CD4-positive, alpha-beta T cell treated with Interleukin-6 for 4 hours (primary cell): ENCODE data around the gene VPS26B.
"Not testable (repeated sequence)": the region's sequence is repeated elsewhere in the genome, so short reads cannot be mapped to it uniquely, and the experiment has no call there.

Experiments
- DNase-seq: peaks from one replicate; pipeline ENCODE4 v3.0.0-alpha.2; 2020; ENCODE audit warnings: mixed read lengths

VPS26B gene

DNA sequence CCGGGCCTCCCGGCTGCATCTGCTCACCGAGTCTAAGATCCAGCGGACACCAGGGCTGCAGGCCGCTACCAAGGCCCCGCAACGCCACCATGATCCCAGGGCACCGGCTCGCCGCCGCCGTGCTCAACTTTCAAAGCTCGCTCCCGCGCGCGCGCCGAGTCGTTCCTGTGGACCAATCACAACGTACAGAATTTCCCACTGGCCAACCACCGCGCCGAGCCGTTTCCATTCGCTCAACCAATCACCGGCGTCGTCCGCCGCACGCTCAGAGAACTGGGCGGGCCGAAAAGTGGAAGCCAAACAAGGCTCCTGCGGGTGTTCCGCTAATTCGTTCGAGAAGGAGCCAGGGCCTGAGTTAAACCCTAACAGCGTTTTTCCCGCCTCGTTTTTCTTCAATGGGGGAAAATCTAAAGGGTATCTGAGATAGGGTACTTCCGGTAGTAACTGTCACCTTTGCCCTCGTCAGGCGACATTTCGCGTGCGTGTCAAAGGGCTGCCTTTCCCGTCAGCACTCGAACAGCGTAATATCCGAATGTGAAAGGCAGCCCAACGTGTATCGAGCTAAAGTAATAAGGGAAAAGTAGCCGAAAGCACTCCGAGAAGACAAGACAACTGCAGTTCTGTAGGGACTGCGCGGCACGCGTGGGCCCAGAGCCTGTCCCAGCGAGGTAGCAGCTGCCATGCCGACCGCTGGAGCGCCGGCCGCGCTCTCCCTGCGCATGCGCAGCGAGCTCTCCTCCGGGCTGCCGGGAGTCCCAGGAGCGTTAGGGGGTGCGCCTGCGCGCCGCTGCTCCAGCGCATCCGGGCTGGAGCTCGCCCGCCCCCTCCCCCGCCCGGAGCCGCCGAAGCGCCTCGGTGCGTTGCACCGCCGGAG is at the start of gene VPS26B, which contains the start of gene NCAPD3:
TSS of gene VPS26B (plus strand) at position 836 of the 874 bp plus-strand sequence. CDS start 452 bp downstream, outside the sequence.
TSS of gene NCAPD3 (minus strand) at position 132 of the 874 bp plus-strand sequence. CDS start at position 91, 41 bp downstream.
- peak; percentile 96 for DNase-seq

DNA sequence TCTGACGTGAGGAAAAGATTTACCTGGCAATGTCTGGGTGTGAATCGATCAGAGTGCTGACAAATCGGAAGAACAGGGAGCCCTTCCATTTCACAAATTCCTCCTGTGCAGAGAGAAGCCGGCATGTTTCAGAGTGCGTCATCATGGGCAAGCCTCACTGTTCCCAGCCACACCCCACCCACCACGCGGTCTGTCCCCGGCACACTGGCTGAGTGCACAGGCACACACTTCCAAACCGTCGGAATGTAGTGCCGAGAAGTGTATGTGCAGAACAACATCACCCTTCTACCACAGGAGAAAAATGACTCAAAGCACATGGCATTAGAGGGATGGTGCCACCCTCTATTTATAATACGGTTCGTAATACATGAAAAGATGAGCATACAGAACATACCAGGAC is 48.2 kb upstream of the VPS26B start:
- no peak for DNase-seq

DNA sequence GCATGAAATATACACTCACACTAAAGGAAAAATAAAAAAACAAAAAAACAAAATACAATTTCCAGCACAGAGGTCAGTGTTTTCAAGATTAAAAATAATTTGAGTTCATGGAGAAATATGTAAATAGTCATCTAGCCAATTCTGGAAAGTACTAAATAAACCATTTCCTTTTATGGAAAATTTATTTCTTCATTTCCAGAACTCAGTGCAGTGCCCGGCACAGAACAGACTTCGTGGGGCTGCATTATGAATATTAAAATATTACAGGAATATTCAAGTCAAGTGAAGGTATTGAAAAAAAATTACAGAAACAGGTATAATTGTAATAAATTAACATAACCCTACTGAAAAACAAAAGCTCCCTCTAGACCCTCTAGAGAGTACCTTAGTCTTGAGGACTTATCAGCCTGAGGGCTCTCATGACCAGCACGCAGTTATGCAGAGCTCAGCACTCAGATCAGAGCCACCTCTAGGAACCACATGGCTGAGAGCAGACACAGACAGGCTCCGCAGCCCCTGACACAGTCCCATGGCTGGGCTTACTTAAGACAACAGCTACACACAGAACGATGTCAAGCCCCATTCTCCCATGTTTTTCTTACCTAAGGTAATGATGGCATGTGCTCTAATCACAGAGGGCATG is 46.3 kb upstream of the VPS26B start:
- DNase-seq: no peak

DNA sequence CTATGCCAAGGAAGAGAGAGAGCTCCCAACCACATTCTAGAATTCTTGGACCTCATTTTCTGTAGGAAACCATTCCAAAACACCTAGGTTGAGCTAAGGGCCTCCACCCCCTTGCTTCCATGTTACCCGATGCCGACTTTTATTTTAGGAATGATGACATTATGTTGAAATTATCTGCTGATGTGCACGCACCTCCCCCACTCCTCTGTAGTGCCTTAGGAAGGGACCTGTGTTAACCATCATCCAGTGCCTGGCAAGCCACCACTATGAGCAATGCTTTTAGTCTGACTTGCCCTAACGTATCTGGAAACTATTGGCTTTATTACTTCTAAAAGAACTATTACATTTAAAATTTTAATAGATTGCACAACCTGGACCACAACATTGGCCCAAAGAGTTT is 42.8 kb upstream of the VPS26B start:
- no peak for DNase-seq

DNA sequence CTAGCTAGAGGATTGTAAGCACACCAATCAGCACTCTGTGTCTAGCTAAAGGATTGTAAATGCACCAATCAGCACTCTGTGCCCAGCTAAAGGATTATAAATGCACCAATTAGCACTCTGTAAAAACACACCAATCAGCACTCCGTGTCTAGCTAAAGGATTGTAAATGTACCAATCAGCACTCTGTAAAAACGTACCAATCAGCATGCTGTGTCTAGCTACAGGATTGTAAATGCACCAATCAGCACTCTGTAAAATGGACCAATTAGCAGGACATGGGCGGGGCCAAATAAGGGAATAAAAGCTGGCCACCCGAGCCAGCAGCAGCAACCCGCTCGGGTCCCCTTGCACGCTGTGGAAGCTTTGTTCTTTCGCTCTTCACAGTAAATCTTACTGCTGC is 36.4 kb upstream of the VPS26B start:
- not testable (repeated sequence) for DNase-seq

DNA sequence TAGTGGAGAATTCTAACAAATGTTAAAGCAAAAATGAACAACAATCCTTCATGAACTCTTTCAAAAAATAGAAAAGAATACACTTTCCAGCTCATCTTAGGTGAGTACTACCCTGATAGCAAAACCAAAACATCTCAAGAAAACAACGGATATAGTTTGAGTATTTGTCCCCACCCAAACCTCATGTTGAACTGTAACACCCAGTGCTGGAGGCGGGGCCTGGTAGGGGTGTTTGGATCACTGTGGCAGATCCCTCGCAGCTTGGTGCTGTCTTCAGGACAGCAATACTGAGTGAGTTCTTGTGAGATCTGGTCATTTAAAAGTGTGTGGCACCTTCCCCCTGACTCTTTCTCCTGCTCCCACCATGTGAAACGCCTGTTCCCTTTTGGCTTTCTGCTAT is 27.7 kb upstream of the VPS26B start:
- DNase-seq: peak; percentile 22

DNA sequence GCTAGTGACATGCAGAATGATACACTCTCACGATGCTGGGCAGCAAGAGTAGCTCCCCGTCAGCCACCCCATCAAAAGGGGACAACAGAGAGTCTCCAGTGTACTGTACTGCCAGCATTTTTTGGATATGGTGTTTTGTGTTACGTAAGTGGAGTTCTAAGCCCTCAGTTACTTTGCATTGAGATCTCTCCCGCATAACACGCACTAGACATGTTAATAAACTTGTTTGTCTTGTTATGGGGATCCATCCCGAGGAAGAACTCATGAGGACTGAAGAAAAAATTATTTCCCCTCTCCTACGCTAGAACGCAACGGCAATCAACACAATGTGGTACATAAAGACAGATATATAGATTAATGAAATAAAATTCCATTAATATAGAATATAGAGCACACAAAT is 24.9 kb upstream of the VPS26B start:
- no peak for DNase-seq

DNA sequence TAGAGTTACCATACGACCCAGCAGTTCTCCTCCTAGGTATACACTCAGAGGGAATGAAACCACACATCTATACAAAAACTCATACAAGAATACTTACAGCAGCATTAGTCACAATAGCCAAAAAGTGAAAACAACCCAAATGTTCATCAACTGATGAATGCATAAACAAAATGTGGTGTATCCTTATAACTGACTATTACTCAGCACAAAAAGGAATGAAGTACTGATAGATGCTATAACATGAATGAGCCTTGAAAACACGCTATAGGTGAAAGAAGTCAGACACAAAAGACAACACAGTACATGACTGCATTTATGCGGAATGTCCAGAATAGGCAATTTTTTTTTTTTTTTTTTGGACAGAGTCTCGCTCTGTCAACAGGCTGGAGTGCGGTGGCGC is 23.8 kb upstream of the VPS26B start:
- DNase-seq: no peak

DNA sequence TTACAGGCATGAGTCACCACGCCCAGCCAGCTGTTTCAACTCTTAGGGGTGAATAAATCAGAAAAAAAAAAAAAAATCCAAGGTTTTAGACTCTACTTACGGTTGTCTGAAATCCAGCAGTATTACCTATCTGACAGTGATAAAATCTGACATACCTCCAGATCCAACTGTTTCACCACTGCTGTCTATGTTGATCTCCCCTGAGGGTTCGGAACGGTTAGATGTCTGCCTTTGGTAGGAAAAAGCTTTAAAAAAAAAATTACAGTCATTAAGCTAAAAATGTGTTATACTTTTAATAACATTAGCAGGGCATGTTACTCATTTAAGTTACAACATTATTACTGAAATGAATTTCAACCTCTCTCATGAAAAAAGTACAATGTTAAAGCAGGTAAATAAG is 21.8 kb upstream of the VPS26B start:
- DNase-seq: no peak

DNA sequence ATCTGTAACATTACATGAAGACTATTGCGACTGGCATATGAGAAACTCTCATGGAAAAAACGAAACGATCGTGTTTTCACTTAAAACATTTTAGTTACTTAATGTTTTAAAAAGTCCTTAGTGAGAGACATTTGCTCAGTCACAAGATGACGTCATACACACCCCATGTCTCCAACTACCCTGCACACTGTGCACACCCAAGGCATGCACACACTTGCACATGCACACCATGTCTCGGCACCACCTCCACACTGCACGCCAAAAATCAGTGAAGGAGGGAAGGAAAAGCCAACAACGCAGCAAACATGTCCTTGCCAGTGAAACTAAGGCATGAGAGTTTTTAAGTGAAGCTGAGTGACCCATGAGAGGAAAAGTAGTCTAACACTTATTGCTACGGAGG is 18.7 kb upstream of the VPS26B start:
- DNase-seq: no peak

DNA sequence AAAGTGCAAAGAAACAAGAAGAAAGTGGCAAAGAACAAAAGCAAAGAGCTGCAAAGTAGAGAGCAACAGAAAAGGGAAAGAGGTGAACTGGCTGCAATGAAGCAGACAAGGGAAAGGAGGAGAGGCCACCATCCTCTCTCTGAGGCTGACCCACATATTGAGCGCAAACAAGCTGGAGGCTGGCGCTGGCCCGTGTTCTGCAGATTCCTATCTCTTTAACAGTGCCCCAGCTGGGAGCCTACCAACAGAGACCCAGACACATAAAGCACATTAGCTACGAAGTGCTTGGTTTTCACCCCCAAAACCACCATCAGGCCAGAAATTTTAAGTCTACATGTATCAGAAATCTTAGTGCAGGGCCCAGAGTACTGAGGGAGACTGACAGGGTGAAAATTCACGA is 18.3 kb upstream of the VPS26B start:
- no peak for DNase-seq

DNA sequence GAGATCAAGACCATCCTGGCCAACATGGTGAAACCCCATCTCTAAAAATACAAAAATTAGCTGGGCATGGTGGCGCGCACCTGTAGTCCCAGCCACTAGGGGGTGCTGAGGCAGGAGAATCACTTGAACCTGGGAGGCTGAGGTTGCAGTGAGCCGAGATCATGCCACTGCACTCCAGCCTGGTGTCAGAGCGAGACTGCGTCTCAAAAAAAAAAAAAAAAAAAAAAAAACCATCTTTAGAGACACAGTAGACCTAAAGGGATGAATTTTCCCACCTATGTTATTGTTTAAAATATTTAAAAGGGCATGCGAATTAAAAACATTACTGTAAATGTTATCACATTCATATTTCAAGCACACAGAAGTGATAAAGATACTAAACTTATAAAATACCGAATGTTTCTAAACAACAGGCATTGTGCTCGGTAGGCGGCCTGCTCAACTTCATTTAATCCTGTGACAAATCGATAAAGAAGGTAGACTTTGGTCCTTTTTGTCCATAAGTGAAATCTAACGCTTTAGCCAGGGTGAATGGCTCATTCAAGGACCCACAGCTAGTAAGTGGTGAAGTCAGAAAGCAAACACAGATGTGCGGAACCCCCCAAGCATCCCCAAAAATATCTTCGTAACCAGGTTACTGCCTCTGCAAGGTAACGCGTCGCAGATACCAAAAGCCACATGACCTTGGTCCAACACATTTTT is 16.8 kb upstream of the VPS26B start:
- peak; percentile 69 for DNase-seq

DNA sequence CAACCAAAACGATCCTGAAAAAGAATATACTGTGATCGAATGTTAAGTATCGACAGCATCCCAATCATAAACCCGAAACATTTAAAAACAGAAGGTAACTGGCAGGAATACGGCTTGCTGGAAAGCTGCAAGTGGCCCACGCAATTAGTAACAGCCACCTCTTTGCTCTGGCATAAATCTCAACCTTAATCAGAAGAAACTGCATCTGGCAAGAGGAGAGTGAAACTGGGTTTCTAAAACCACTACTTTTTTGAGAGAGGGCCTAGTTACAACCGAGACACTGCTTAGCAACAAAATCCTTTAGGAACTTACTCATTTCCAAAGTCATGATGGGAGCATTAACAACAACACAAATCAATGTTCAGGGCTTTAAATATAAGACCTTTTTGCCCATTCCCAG is 8.6 kb upstream of the VPS26B start:
- no peak for DNase-seq

DNA sequence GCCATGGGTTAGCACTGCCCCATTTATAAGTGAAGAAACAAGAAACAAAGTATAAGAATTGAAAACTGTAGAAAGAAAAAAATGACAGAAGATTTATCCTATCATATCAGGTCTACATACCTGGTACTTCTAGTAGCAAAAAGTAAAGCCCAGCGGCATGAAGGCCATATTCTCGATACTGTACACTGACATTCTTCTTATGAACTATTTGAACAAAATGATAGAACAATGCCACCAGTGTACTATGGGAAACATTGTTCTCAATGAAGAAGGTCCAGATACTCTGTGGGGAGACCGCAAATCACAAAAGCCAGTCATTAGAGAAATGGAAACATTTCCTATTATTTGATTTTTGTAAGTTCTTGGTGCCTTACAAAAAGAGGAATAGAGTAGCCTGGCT is 7.7 kb upstream of the VPS26B start:
- DNase-seq: no peak

DNA sequence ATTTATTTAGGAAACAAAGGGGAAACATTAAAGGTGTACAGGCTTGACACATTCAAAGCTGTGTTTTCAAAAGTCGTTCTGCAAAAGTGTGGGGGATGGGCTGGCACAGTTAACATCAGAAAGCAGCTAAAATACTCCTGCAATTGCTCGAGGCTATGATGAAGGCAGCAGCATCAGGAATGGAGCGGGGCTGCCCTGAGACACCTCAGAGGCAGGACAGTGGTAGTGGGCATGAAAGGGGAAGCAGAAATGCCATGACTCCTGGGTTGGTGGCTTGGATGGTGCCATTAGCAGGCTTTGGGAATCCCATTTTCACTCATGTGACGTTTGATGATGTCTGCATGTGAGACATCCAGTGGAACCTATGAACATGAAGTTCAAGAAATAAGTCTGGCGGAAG is 1.4 kb upstream of the VPS26B start:
- no peak for DNase-seq

DNA sequence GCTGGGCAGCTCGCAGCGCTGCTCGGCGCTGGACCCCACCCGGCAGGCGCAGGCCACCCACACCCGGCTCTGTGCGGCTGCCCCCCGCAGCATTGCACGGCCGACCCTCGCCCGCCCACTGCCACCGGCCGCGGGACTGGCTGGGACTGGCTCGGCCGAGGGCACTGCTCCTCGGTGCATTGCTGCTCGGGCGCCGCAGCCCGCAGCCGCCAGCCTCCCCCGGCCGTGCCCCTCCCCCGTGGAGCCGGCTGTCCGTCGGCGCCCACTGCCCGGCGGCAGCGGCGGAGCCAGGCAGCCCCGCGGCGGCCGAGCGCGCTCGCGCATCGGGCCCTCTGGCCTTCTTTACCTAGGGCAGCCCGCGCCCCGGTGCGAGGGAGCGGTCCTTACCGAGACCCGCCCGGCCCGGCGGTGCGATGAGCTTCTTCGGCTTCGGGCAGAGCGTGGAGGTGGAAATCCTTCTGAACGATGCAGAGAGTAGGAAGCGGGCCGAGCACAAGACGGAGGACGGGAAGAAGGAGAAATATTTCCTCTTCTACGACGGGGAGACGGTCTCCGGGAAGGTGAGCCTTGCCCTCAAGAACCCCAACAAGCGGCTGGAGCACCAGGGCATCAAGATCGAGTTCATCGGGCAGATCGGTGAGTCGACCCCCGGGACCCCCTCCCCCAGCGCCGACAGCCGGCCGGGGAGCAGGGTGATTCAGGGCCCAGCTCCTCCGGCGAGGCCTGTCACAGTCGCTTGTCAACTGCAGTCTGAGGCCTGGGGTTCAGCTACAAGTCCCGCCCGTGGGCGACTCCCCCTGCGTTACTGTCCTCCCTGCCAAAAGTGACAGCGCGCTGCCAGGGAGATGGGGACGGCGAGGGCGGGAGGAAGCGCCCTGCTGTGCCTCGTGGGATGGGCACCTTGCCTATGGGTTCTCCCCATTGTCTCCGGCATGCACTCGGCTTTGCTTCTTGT is 516 bp downstream of the VPS26B start:
- DNase-seq: peak; percentile 62

DNA sequence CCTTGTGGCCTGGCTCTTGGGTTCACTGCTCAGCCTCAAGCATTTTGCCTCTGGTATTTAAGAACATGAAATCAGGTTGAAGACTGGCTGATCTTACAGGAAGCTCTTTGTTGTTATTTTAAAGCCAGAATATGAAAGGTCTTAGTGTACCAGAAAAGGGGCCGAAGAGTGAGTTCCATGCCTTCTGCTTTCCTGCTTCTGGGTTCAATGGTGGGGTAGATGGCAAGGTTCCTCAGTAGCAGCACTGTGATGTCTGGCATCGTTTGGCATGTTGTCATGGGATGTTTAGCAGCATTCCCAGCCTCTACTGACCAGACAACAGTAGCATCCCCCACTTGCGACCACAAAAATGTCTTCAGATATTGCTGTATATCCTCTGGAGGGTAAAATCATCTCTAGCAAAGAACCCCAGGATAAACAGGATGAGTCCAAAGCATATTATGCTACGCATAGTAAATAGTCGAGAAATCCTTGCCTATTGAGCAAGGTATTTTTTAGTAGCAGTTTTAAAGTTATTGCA is 2.4 kb downstream of the VPS26B start:
- no peak for DNase-seq

DNA sequence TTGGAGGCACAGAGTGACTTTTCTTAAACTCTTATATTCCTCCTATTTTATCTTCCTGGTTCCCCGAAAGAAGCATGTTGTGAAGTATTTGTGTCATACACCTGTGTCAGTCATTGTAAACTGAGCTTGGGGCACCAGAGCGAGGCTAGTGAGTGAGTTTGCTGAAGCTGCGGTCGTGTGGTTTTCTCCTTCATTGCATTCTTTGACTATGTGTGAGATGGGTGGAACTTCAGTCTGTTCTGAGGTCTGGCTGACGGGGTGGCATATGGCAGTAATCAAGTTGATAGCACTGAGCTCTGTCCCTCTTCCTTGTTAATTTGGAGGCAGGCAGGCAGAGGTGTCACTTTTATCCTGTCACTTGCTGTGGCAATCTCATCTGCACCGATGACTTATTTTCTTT is 4.2 kb downstream of the VPS26B start:
- DNase-seq: peak; percentile 36

DNA sequence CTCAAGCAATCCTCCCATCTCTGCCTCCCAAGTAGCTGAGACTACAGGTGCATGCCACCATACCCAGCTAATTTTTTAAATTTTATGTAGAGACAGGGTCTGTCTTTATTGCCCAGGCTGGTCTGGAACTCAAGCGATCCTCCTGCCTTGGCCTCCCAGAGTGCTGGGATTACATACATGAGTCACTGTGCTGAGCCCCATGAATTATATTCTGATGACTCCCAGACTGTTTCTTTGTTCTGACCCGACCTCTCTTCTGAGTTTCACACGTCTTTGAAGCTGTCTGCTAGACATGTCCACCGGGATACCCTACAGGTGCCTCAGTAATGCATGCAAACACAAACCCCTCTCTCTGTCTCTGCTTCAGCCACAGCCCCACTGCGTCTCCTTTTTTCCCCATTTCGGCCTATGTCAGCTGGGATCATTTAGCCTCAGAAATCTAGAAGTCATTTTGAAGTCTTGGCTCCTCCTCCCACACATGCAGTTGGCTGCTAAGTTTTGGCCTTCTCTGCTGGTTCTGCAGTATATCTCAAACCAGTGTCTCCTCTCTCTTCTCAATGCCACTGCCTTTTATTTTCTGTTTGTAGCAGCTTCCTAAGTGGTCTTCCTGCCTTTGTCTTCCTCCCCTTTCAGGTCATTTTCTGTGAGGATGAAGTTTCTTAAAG is 4.8 kb downstream of the VPS26B start:
- no peak for DNase-seq

DNA sequence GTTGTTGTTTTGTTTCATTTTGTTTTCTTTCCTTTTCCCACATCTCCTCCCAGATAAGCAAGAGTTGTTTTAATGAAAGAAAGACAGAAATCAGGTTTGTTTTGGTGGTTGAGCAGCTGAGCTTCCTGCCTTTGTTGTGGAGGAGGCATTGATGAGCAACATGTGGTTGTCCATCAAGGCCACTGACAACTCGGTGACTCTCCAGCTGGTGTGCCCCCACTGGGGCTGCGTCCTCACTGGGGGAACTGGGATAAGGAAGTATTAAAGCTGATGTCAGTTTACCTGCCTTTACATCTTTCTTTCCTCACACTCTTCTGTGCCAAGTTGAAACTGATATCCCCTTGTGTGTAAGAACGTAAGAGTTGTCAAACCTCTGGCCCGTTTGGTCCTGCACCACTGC is 5.9 kb downstream of the VPS26B start:
- peak; percentile 14 for DNase-seq

DNA sequence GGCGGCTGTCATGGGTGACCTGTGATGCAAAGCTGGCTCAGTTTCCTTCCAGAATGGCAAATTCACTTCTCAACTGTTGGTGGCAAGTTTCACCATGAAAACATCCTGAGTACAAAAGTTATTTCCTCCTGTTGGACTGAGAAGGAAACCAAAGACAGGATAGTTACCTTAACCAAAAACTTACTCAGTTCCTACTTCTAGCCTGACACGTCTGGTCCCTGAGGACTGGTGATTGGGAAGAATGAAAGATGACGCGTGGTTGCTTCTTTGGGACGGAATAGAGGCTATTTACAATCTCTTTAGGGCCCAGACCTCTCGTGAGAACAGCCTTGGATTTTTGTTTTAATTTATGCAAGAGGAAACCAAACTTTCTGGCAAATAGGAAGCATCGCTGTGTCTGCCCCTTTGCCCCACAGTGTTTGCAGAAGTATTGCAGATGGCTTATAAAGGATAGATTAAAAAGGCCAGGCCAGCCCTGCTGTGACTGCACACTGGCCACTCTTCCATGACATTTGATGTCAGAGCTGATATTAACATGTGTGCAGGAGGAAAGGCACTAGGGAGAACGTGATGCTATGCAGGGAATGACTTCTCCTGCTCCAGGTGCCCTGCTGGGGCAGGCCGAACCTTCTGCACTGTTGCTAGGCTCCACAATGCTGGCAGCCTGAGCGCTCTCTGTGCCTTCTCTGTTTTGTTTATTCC is 7.6 kb downstream of the VPS26B start:
- DNase-seq: no peak
